ENCODE measurements around the gene ATP11C.

- no peak for TF ChIP-seq POLR2AphosphoS5 (IDR thresholded peaks at IDR 0.05; ENCODE audit: low read depth, low read length)
- TF ChIP-seq POU2F2 (IDR thresholded peaks at IDR 0.05; ENCODE audit: low read depth, low read length), result no peak
- TF ChIP-seq POLR2A (IDR thresholded peaks at IDR 0.05; ENCODE audit: low read depth, low read length), result no peak
Observed at GRCh38 chrX:139820358-139820984, 112.4 kb downstream of the ATP11C start.
